IPS DF 19.7 (cell line): ENCODE results near the gene AGL.
"Not testable (repeated sequence)": the region's sequence is repeated elsewhere in the genome, so short reads cannot be mapped to it uniquely, and the experiment has no call there.

Source experiments
- DNase-seq: peaks from one replicate; pipeline ENCODE4 v3.0.0-alpha.2; 2013; ENCODE audit warnings: low read depth, low spot score

AGL gene

DNA sequence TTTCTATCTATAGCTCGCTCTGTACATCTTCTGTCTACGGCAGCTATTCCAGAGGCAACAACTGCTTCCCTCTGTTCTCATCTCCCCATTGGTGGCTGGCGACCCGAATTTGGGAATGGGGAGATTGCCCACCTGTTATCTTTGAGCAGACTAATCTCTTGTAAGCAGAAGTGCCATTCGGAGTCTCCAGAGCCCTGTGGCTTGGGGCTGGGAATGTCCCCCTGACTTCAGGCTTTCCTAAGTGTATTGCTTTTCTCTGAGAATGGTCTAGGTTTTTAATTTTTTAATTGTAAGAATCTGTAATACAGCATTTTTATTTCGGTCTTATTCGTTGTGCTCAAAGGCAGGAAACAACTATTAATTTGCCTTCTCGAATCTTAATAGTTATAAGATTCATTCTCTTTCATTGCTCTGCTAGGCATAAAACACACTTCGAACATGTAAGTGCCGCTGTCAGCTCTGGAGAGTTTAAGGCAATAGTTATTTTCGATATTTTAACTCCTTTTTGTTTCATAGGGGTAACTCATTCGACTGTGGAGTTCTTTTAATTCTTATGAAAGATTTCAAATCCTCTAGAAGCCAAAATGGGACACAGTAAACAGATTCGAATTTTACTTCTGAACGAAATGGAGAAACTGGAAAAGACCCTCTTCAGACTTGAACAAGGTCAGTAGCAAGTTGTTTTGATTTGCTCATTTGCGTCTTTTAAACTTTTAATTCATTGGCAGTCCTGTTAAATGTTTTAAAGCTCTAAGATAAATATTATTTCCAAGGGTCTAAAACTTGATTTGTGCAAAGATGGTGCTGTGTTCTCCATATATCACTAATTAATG lies 514 bp downstream of the AGL start:
- DNase-seq, result no peak

DNA sequence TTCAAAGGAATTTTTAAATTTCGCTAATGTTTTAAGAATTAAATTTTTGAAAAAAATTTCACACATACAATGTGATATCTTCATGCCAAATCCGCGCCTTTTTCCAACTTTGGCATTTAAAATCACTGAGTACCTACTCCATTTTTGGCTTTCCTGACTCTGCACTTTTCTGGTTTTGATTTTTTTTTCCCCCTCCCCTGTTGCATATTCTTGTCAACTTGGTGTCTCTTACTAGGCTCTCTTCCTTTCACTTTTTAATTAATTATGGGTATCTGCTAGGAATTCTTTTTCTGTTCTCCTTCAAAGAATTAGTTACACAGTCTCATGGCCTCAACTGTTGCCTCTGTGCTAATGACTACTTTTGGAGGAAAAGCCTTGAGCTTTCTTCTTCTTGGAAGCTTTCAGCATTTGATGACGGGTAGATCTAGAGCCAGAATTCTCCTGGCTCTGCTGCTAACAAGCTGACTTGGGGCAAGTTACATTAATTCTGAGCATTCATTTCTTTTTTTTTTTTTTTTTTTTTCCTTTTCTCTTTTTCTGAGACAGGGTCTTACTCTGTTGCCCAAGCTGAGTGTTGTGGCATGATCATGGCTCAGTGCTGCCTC lies 1.8 kb downstream of the AGL start:
- no peak for DNase-seq

DNA sequence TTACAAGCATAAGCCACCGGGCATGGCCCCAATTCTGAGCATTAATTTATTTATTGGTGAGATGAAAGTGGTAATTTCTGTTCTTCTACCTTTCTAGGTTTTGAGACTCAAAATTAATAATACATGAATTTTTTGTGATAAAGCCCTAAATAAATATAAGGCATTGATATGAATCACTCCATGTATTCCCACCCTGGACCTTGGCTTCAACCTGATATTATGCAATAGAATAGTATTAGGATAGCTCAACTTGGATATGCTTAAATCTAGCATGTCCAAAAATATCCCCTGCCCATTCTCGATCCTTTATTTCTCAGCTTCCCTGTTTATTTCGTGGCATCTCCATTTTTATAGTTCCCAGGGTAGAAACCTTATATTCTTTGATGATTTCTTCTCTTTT lies 2.5 kb downstream of the AGL start:
- DNase-seq, result no peak

DNA sequence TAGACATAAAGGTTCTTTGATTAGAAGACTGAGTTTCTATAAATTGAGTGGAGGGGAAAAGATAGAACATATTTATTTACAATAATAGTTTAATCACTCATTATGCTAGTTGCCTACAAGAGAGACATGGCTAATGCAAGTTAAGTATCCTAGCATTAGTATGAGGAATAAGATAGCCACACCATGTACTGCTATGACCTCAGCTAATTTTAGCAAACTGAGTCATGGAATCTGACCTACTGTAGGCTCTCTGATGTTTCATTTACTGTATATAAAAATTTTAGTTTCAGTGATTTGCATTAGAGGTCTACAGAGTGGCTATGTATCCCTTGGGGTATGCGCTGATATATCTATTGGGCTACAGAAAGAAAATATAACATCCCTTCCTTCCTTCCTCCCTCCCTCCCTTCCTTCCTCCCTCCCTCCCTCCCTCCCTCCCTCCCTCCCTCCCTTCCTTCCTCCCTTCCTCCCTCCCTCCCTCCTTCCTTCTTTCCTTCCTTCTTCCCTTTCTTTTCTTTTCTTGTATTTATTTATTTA lies 5.8 kb downstream of the AGL start:
- DNase-seq, result no peak

DNA sequence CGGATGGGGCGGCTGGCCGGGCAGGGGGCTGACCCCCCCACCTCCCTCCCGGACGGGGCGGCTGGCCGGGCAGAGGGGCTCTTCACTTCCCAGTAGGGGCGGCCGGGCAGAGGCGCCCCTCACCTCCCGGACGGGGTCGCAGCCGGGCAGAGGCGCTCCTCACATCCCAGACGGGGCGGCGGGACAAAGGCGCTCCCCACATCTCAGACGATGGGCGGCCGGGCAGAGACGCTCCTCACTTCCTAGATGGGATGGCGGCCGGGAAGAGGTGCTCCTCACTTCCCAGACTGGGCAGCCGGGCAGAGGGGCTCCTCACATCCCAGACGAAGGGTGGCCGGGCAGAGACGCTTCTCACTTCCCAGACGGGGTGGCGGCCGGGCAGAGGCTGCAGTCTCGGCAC lies 6.9 kb downstream of the AGL start:
- DNase-seq, result not testable (repeated sequence)

DNA sequence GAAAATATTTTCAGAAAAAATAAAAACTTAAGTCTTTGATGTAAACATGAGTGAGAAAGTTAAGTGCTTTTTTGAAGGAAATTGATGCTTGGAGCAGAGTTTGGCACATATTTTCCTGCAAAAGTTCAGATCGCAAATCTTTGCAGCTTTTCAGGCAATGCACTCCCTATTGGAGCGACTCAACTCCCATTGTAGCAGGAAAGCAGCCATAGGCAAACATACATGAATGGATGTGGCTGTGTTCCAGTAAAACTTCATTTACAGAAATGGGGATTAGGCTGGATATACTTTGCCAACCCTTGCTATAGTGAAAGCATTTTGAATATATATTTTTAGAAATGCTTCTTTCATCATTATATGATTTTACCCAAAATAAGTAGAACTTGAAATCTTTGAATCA lies 8.1 kb downstream of the AGL start:
- DNase-seq, result no peak

DNA sequence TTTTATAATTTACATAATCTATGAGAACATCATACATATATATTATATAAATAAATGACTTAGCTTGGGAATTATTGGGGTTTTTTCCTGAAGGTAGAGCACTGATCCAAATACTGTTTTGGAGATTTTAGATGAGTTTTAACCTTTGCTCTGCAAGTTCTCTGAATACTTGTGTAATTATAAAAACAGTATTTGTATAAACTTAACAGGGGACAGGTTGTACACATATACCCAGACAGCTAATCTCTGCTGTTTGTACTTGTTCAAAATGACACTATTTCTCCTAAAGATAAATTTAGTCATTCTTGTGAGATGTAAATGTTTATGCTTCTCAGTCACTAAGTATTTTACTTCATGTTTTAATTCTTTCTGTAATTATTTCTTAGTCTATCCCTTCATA lies 8.7 kb downstream of the AGL start:
- DNase-seq, result no peak

DNA sequence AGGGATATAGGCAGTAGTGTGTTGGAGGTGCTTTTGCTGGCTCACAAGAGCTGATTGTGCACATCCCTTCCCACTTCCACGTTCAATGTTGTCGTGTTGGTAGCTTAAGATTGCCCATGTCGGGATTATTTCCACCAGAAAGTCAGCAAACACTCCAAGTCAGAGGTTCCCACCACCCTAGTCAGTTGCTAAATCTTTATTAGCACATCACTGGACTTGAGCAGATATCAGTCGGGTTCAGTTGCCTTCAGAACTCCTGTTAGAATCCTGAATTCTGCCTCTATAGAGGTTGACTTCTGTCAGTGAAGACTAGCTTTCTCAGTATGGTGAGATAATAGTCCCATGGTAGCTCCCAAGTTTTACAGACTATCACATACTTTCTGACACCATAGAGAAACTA lies 10.5 kb downstream of the AGL start:
- no peak for DNase-seq

DNA sequence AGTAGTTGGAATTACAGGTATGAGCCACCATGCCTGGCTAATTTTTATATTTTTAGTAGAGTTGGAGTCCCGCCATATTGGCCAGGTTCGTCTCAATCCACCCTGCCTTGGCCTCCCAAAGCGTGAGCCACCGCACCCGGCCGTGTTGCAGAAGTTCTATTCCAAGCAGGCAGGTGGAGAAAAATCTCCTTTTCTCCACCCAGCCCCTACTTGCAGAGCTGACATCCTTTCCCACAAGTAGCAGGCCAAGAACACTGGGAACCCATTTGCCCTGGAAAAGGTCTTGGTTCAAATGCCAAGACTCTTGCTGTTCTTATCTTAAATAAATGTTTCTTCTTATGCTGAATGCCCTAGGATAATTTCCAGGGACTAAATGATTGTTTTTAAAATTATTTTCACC lies 17.5 kb downstream of the AGL start:
- no peak for DNase-seq

DNA sequence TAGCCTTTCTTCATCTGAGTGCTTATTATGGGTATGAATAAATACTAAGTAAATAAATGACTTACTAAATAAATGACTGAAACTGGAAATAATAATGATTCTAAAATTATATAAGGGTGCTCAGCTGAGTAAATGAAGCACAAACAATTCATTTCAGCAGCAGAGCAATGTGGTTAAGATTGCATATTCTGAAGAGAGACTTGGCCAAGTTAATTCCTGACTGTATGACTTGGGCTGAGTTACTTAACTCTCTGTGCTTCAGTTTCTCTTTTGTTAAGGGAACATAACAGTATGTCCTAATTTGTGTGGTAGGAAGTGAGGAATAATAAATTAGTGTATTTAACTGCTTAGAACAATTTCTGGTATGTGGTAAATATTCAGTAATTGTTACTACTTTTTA lies 19.1 kb downstream of the AGL start:
- DNase-seq, result no peak

DNA sequence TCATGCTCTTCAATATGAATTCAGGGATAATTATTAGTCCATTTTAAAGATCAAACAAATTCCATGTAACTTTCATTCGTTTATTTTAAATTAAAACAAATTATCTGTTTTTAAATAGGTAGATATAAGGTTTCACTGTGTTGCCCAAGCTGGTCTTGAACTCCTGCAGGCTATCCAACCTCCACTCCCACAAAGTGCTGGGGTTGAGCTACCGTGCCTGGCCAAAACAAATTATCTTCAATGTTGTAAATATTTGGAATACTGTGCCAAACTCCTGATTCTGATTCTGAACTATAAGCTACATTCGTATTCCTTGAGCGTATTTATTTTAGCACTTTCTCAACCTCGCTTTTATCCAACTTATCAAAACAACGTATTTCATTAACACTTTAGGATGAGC lies 19.6 kb downstream of the AGL start:
- DNase-seq, result no peak

DNA sequence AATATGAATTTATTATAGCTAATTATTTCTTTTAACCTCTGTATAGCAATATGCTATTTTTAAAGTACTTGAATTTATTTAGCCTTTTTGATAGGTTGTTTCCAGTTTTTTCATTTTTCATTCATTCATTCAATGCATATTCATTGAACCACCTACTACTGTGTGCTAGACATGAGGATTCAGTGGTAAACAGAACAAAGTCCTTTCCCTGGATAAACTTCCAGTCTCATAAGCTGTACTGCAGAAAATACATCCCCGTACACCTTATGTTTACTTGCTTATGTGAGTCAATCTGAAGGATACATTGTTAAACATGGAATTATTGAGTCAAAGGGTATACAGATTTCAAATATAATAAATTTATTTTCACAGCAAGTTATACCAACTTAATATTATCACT lies 21.9 kb downstream of the AGL start:
- no peak for DNase-seq

DNA sequence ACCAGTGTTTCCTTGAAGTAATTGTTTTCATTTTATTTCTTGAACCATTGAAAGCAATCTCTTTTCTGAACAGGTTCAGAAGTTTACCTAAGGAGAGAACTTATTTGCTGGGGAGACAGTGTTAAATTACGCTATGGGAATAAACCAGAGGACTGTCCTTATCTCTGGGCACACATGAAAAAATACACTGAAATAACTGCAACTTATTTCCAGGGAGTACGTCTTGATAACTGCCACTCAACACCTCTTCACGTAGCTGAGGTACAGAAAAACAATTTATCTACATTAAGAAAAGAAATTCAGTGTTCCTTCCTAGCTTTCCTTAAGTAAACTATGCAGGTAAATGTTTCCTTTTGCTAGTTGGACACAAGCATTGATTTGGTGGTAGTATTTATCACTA lies 27.4 kb downstream of the AGL start:
- DNase-seq, result no peak

DNA sequence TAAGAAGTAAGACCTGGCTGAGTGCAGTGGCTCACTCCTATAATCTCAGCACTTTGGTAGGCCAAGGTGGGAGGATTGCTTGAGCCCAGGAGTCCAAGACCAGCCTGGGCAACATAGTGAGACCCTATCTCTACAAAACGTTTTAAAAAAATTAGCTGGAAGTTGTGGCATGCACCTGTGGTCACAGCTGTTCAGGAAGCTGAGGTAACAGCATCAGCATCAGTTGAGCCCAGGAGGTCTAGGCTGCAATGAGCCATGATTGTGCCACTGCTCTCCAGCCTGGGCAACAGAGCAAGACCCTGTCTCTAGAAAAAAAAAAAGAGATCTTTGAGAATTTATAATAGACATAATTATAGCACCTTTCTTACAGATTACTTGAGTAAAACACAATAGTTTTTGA lies 36.0 kb downstream of the AGL start:
- no peak for DNase-seq

DNA sequence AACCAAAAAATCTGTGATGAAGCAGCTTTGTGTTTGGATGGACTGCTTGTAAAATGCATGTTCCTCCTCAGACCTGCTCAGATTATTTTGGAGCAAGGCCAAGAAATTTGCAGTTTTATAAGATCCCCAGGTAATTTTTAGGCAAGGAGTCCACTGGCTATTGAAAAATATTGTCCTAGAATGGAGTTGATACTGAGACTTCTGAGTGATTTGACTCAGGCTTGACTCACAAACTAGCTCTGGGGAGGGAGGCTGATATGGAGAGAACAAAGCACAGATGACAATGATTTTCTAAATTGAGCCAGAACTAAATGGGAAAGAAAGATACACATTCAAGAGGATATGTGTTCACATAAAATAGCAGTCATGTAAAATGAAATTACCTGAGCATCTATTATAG lies 36.7 kb downstream of the AGL start:
- no peak for DNase-seq

DNA sequence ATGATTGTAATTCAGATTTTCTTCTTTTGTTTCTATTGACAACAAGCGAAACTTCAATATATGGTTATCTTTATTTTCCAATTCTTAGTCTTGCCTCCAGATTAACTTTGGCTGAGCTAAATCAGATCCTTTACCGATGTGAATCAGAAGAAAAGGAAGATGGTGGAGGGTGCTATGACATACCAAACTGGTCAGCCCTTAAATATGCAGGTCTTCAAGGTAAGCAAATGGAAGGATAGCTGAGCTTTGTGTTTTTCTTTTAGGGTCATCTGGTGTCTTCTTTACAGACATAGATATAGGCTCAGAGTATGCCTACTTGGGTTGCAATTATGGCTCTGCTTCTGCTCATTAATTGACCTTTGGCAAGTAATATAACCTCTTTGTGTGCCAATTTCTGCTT lies 37.7 kb downstream of the AGL start:
- DNase-seq, result no peak

DNA sequence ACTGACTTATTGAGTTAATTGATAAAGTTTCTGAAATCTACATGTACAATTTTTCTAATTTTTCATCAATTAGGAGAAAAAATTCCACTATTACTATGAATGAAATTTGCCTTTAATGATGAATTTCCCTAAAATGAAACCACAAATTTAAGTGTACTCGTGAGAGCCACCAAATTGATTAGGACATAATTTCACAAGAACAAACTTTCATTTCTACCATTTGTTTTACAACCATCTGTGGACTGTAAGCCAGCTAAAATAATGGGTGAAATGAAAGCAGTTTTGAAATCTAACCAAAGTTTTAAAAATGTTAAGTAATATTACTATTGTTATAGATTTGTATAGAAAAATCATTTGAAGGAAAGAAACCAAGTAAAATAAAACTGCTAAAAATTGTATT lies 41.8 kb downstream of the AGL start:
- DNase-seq, result no peak

DNA sequence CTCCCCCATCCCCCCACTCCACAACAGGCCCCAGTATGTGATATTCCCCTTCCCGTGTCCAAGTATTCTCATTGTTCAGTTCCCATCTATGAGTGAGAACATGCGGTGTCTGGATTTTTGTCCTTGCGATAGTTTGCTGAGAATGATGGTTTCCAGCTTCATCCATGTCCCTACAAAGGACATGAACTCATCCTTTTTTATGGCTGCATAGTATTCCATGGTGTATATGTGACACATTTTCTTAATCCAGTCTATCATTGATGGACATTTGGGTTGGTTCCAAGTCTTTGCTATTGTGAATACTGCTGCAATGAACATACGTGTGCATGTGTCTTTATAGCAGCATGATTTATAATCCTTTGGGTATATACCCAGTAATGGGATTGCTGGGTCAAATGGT lies 53.1 kb downstream of the AGL start:
- DNase-seq, result not testable (repeated sequence)

DNA sequence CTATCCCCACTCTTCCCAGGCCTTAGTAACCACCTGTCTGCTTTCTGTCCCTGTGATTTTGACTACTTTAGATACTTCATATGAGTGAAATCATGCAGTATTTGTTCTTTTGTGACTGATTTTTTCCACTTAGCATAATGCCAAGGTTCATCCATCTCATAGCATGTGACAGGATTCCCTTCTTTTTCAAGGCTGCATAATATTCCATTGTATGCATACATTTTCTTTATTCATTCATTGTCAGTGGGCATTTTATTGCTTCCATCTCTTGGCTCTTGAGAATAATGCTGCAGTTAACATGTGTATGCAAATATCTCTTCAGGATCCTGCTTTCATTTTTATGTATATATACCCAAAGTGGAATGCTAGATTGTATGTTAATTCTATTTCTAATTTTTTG lies 56.4 kb downstream of the AGL start:
- DNase-seq, result no peak

DNA sequence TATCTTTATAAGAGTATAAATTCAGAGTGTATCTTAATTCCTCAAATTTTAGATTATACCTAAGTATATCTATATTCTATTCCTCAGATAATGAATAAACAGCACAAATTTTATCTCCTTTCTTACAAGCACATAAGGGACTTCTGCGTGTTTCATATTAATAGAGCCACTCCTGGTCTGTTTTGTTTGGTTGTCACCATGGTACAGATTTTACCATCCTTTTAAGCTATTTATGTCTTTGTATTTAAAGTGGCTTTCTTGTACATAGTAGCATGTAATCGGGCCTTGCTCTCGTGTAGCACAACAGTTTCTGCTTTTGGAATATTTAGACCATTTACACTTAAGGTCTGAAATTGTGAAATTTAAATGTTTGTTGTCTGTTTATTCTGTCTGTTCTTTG lies 67.1 kb downstream of the AGL start:
- DNase-seq, result no peak

DNA sequence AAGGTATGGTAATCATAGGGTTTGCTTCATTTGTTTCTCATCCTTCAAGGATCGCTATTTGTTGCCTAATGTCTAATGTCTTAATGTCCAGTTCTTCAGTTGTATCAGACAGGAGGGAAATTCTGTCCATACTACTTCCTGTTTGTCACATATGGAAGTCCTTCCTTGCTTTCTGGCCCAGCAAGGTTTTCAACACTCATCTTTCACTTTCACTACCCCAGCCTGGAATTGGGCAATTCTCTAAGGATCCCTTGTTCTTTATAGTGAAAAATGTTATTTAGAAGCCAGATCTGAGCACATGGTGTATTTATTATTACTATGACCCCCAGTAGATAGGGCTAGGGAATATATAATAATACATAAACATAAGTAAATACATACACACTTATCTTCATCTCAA lies 69.1 kb downstream of the AGL start:
- DNase-seq, result no peak

DNA sequence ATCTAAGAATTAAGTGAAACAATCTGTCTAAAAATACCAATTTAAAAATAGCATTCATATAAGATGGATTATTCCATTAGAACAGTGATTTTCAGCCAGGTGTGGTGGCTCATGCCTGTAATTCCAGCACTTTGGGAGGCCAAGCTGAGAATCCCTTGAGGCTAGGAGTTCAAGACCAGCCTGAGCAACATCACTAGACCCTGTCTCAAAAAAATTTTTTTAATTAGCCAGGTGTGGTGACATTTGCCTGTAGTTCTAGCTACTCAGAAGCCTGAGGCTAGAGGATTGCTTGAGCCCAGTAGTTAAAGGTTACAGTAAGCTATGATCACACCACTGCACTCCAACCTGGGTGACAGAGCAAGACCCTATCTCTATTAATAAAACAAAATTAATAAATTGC lies 84.6 kb downstream of the AGL start:
- no peak for DNase-seq

DNA sequence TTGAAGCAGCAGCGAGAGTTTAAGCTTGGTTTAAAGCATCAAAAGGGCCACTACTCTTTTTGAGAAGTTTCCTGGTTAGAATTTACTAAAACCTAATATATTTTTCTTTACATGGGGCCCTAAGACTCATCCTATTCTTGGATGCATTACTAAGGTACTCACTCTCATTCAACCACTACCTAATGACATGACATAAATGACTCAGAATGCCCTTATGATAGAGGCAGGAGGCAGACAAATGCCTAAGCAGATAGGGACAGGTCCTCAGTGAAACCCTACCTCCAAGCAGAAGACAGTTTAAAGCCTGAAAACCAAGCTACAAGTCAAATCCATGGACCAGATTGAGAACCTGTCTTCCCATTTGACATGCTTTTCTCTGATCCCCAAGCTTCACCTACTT lies 85.4 kb downstream of the AGL start:
- DNase-seq, result no peak
